ENCODE data around the gene CD96. TPM values are rescaled to one million over a fixed set of nuclear protein-coding genes. Genes with fewer than 3 reads are reported as not detected.
"Not testable (repeated sequence)": the region's sequence is repeated elsewhere in the genome, so short reads cannot be mapped to it uniquely, and the experiment has no call there.

CD96 gene
- 10 to 100 TPM; 88.9 to 99.6 TPM for total RNA-seq

DNA sequence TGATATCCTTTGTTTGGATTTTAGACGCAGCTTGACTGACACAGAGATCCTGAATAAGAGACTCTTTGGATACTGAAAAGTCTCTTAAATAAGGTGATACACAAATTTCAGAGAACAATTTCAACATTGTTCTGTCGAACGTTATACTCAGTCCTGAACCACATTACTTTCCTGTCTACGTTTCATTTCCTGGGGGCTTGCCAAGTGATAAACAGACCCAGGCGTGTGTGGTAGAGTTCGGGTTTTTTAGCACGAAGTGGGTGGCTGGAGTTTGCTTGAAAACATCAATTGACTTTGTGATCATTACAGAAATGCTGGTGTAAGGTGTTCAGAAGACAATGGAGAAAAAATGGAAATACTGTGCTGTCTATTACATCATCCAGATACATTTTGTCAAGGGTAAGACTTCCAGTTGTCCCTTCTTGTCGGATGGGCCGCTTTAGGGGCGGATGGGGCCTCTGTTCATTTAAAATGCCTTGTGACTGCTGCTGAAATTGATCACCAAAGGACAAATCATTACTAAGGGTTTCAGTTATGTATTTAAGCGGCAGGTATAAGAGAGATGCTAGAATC is at the start of gene CD96:
TSS of gene CD96 (plus strand) at position 287 of the 573 bp plus-strand sequence. CDS start at position 339, 52 bp downstream.
- Mint-ChIP-seq H3K9me3 (no peaks in the 10 kb centered on the region), H3K27ac (peak within 1 kb of the TSS; percentile 100), H3K4me3 (peak within 1 kb of the TSS; percentile 87 to 99), H3K36me3 (ENCODE audit: insufficient read depth in 2 of 2) (peaks cover 11 to 15% of the 10 kb centered on the region in 2 donors), H3K4me1 (ENCODE audit: low read depth) (peaks cover 85% of the 10 kb centered on the region), H3K27me3 (ENCODE audit: low read depth) (no peaks in the 10 kb centered on the region)
- ATAC-seq (replicated peaks in 1 of 2) (peak; percentile 80 to 82), DNase-seq (peak; percentile 79 to 81)

DNA sequence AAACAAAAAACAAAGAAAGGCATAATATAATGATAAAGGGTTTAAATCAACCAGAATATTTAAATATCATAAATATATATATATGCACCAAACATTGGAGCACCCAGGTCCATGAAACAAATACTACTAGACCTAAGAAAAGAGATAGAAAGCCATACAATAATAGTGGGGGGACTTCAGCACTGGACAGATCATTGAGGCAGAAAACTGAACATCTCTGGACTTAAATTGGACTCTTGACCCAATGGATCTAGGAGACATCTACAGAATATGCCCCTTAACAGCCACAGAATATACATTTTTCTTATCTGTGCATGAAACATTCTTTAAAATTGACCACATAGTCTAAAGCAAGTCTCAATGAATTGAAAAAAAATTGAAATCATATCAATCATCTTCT is 48.7 kb upstream of the CD96 start:
- H3K36me3 Mint-ChIP-seq (ENCODE audit: insufficient read depth in 2 of 2), result peaks cover 0 to 4% of the 10 kb centered on the region in 2 donors
- H3K27ac Mint-ChIP-seq, result no peak overlapping the region
- ATAC-seq (replicated peaks in 1 of 2), result no peak
- no peak overlapping the region for H3K4me3 Mint-ChIP-seq
- no peaks in the 10 kb centered on the region for H3K27me3 Mint-ChIP-seq (ENCODE audit: low read depth)
- no peaks in the 10 kb centered on the region for H3K4me1 Mint-ChIP-seq (ENCODE audit: low read depth)
- peaks cover 4% of the 10 kb centered on the region in 2 donors for H3K9me3 Mint-ChIP-seq
- DNase-seq, result no peak

DNA sequence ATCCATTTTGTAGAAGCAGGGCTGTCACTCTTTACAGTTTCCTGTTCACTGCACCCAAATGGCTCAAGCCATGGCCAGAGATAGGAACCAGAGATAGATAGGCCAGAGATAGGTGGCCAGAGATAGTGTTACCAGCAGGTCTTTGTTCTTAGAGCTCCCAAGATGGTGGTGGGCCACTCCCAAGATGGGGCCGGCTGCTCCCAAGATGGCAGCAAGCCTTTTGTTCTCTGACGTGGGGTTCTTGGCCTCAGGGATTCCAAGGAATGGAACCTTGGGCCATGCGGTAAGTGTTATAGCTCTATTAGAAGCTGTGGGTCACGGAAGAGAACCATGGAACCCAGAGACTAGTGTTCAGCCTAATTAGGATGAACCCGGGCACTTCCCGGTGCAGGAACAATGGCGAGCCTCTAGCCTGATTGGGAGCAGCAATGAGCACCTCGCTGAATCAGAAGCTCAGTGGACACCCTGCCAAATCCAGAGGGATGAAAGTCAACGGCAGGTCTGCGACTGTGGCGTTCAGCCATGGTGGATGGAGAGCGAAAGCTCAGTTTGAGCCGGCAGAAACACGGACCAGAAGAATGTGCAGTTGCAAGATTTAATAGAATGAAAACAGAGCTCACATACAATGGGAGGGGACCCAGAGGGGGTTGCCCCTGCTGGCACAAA is 45.0 kb upstream of the CD96 start:
- H3K9me3 Mint-ChIP-seq, result peaks cover 0 to 2% of the 10 kb centered on the region in 2 donors
- DNase-seq (no peak), ATAC-seq (replicated peaks in 1 of 2) (no peak)
- H3K27ac Mint-ChIP-seq, result no peak overlapping the region
- no peaks in the 10 kb centered on the region for H3K27me3 Mint-ChIP-seq (ENCODE audit: low read depth)
- H3K4me3 Mint-ChIP-seq, result no peak overlapping the region
- no peaks in the 10 kb centered on the region for H3K36me3 Mint-ChIP-seq (ENCODE audit: insufficient read depth in 2 of 2)
- H3K4me1 Mint-ChIP-seq (ENCODE audit: low read depth), result no peaks in the 10 kb centered on the region

GRCh38 chr3:111498022-111498421 is 44.0 kb upstream of the CD96 start:
- no peak overlapping the region for H3K4me3 Mint-ChIP-seq
- no peaks in the 10 kb centered on the region for H3K4me1 Mint-ChIP-seq (ENCODE audit: low read depth)
- no peak for ATAC-seq (replicated peaks in 1 of 2)
- no peak overlapping the region for H3K27ac Mint-ChIP-seq
- no peak for DNase-seq
- no peaks in the 10 kb centered on the region for H3K36me3 Mint-ChIP-seq (ENCODE audit: insufficient read depth in 2 of 2)
- H3K9me3 Mint-ChIP-seq, result no peaks in the 10 kb centered on the region
- no peaks in the 10 kb centered on the region for H3K27me3 Mint-ChIP-seq (ENCODE audit: low read depth)

DNA sequence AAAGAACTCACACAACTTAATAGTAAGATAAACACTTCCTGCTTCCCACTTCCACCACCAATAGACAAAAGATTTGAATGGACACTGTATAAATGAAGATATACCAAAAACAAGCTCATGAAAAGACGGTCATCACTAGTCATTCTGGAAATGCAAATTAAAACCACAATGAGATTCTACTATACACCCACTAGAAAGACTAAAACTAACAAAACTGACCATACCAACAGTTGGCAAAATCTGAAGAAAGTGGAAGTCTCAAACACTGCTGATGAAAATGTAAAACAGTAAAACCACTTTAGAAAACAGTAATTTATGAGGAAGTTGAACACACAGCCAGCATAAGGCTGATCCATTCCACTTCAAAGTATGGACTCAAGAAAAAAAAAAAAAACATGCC is 35.6 kb upstream of the CD96 start:
- Mint-ChIP-seq H3K4me3 (no peak overlapping the region), H3K4me1 (ENCODE audit: low read depth) (no peaks in the 10 kb centered on the region), H3K9me3 (no peaks in the 10 kb centered on the region), H3K36me3 (ENCODE audit: insufficient read depth in 2 of 2) (no peaks in the 10 kb centered on the region), H3K27me3 (ENCODE audit: low read depth) (no peaks in the 10 kb centered on the region), H3K27ac (no peak overlapping the region)
- DNase-seq (no peak), ATAC-seq (replicated peaks in 1 of 2) (no peak)

DNA sequence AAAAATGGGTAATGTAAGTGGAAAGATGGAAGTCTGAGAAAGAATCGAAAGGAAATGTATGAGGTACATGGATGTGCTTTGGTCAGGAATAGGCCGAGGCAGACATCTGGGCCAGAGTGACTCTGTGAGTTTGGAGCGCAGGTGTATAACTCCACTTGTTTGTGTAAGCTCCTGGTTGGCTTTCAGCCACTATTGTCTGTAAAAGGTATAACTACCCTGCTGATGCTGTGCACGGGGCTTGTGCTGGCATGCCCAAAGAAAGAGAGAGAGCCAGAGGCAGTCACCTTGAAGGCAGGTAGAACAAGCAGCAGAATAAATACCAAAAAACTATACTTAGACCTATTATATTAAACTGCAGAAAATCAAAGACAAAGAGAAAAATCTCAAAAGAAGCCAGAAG is 32.7 kb upstream of the CD96 start:
- ATAC-seq (replicated peaks in 1 of 2) (no peak), DNase-seq (no peak)
- Mint-ChIP-seq H3K27ac (no peak overlapping the region), H3K4me3 (no peak overlapping the region), H3K4me1 (ENCODE audit: low read depth) (no peaks in the 10 kb centered on the region), H3K9me3 (no peaks in the 10 kb centered on the region), H3K36me3 (ENCODE audit: insufficient read depth in 2 of 2) (no peaks in the 10 kb centered on the region), H3K27me3 (ENCODE audit: low read depth) (no peaks in the 10 kb centered on the region)

- Mint-ChIP-seq H3K4me3 (no peak overlapping the region), H3K36me3 (ENCODE audit: insufficient read depth in 2 of 2) (no peaks in the 10 kb centered on the region), H3K4me1 (ENCODE audit: low read depth) (no peaks in the 10 kb centered on the region), H3K27ac (no peak overlapping the region), H3K9me3 (no peaks in the 10 kb centered on the region), H3K27me3 (ENCODE audit: low read depth) (no peaks in the 10 kb centered on the region)
- no peak for DNase-seq
- ATAC-seq (replicated peaks in 1 of 2), result no peak
Measured at GRCh38 chr3:111517801-111518200, 24.2 kb upstream of the CD96 start.

GRCh38 chr3:111519178-111519855 is 22.7 kb upstream of the CD96 start:
- ATAC-seq (replicated peaks in 1 of 2), result no peak
- H3K36me3 Mint-ChIP-seq (ENCODE audit: insufficient read depth in 2 of 2), result no peaks in the 10 kb centered on the region

DNA sequence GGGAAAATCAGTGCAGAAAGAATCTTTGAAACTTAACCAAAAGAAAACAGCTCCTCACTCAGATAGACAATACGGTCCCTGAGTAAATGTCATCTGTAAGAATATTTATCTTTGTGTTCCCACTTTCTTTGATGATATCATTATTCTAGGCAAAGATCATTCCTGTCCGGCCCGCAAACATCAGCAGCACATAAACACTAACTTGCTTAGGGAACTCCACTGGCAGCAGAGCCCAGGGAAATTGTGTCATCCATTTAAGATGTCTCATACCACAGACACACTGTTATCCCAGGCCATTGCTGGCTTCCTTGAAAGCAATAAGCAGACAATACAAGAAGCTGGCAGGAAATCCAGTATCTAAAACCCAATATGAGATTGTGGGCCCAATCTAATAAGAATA is 20.1 kb upstream of the CD96 start:
- H3K4me1 Mint-ChIP-seq (ENCODE audit: low read depth), result no peaks in the 10 kb centered on the region
- no peak for DNase-seq
- H3K27ac Mint-ChIP-seq, result no peak overlapping the region
- no peaks in the 10 kb centered on the region for H3K36me3 Mint-ChIP-seq (ENCODE audit: insufficient read depth in 2 of 2)
- no peaks in the 10 kb centered on the region for H3K27me3 Mint-ChIP-seq (ENCODE audit: low read depth)
- no peak for ATAC-seq (replicated peaks in 1 of 2)
- no peak overlapping the region for H3K4me3 Mint-ChIP-seq
- no peaks in the 10 kb centered on the region for H3K9me3 Mint-ChIP-seq

More at GRCh38 chr3:111519178-111519855, 22.7 kb upstream of the CD96 start:
- no peaks in the 10 kb centered on the region for H3K4me1 Mint-ChIP-seq (ENCODE audit: low read depth)
- H3K9me3 Mint-ChIP-seq, result no peaks in the 10 kb centered on the region
- H3K27me3 Mint-ChIP-seq (ENCODE audit: low read depth), result no peaks in the 10 kb centered on the region
- DNase-seq, result no peak
- H3K27ac Mint-ChIP-seq, result no peak overlapping the region
- H3K4me3 Mint-ChIP-seq, result no peak overlapping the region

DNA sequence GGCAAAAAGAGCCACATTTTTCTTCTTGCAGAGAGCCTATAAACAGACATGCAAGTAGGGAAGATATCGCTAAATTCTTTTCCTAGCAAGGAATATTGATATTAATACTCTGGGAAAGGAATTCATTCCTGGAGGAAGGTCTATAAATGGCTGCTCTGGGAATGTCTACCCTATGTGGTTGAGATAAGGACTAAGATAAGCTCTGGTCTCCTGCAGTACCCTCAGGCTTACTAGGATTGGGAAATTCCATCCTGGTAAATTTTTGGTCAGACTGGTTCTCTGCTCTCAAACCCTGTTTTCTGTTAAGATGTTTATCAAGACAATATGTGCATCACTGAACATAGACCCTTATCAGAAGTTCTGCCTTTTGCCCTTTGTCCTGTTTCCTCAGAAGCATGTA is 17.5 kb upstream of the CD96 start:
- H3K36me3 Mint-ChIP-seq (ENCODE audit: insufficient read depth in 2 of 2); H3K27ac Mint-ChIP-seq; H3K27me3 Mint-ChIP-seq (ENCODE audit: low read depth); DNase-seq; H3K4me3 Mint-ChIP-seq; ATAC-seq (replicated peaks in 1 of 2); H3K9me3 Mint-ChIP-seq; H3K4me1 Mint-ChIP-seq (ENCODE audit: low read depth): not testable (repeated sequence)

DNA sequence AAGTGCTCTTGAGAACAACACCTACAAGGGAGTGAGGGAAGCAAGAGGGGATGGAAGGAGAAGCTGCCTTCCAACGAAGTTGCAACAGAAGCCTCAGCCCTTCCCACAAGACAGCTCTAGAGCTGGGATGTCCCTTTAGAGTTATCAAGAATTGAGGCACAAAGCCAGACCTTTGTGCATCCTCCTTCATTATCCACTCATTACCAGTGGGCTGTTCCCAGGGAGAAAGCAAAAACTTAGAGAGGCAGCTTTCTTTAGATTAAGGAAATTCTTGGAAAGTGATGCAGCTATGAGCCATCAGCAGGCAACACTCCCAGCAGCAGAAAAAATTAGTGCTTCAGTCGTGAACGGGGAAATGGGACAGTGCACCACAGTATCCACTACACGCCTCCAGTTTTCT is 10.6 kb upstream of the CD96 start:
- Mint-ChIP-seq H3K4me1 (ENCODE audit: low read depth) (peaks cover 19% of the 10 kb centered on the region), H3K36me3 (ENCODE audit: insufficient read depth in 2 of 2) (peaks cover 0 to 5% of the 10 kb centered on the region in 2 donors), H3K27me3 (ENCODE audit: low read depth) (no peaks in the 10 kb centered on the region), H3K4me3 (no peak overlapping the region), H3K9me3 (peaks cover 0 to 6% of the 10 kb centered on the region in 2 donors), H3K27ac (no peak overlapping the region)
- DNase-seq, result no peak
- no peak for ATAC-seq (replicated peaks in 1 of 2)

DNA sequence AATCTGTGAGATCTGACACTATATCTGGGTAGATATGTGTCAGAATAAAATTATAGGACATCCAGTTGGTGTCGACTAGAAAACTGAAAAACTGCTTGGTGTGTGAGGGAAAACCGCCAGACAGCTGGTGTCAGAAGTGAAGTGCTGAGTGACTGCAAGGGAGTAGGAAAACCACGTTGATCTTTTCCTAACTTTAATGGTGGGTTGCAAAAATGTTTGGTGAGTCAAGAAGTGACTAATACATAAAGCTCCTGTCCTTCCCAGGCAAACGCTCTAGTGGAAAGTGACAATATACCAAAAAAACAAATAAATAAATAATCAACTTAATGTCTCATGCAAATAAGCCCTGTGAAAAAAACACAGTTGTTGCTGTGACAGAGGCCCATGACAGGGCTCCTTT is 7.3 kb upstream of the CD96 start:
- peaks cover 0 to 3% of the 10 kb centered on the region in 2 donors for H3K9me3 Mint-ChIP-seq
- peaks cover 36% of the 10 kb centered on the region for H3K4me1 Mint-ChIP-seq (ENCODE audit: low read depth)
- H3K36me3 Mint-ChIP-seq (ENCODE audit: insufficient read depth in 2 of 2), result peaks cover 0 to 3% of the 10 kb centered on the region in 2 donors
- H3K27me3 Mint-ChIP-seq (ENCODE audit: low read depth), result no peaks in the 10 kb centered on the region
- no peak for ATAC-seq (replicated peaks in 1 of 2)
- no peak overlapping the region for H3K4me3 Mint-ChIP-seq
- no peak overlapping the region for H3K27ac Mint-ChIP-seq
- no peak for DNase-seq

GRCh38 chr3:111538111-111538510 is 3.9 kb upstream of the CD96 start:
- H3K4me1 Mint-ChIP-seq (ENCODE audit: low read depth), result peaks cover 67% of the 10 kb centered on the region

More at GRCh38 chr3:111538111-111538510, 3.9 kb upstream of the CD96 start:
- no peaks in the 10 kb centered on the region for H3K27me3 Mint-ChIP-seq (ENCODE audit: low read depth)
- peaks cover 0 to 3% of the 10 kb centered on the region in 2 donors for H3K36me3 Mint-ChIP-seq (ENCODE audit: insufficient read depth in 2 of 2)
- no peaks in the 10 kb centered on the region for H3K9me3 Mint-ChIP-seq
- H3K27ac Mint-ChIP-seq, result peak overlapping the region; percentile 89
- H3K4me3 Mint-ChIP-seq, result peak overlapping the region in 1 of 2 donors; percentile 97
- ATAC-seq (replicated peaks in 1 of 2) (no peak), DNase-seq (no peak)

Data from activated T-cell treated with anti-CD3 and anti-CD28 coated beads, Interleukin-2, amount 50 U/mL, for 72 hours (primary cell).